DLD1 (cell line): ENCODE measurements around the gene PDCD2L.
"Not testable (repeated sequence)": the region's sequence is repeated elsewhere in the genome, so short reads cannot be mapped to it uniquely, and the experiment has no call there.

ENCODE experiments used
- in situ Hi-C: cut with HindIII; loops from 2 replicates; pipeline ENCODE4 v1.10.0; 2017; ENCODE audit warnings: low sequenced_read_pairs

PDCD2L gene, protein sequence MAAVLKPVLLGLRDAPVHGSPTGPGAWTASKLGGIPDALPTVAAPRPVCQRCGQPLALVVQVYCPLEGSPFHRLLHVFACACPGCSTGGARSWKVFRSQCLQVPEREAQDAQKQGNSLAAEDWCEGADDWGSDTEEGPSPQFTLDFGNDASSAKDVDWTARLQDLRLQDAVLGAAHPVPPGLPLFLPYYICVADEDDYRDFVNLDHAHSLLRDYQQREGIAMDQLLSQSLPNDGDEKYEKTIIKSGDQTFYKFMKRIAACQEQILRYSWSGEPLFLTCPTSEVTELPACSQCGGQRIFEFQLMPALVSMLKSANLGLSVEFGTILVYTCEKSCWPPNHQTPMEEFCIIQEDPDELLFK

DNA sequence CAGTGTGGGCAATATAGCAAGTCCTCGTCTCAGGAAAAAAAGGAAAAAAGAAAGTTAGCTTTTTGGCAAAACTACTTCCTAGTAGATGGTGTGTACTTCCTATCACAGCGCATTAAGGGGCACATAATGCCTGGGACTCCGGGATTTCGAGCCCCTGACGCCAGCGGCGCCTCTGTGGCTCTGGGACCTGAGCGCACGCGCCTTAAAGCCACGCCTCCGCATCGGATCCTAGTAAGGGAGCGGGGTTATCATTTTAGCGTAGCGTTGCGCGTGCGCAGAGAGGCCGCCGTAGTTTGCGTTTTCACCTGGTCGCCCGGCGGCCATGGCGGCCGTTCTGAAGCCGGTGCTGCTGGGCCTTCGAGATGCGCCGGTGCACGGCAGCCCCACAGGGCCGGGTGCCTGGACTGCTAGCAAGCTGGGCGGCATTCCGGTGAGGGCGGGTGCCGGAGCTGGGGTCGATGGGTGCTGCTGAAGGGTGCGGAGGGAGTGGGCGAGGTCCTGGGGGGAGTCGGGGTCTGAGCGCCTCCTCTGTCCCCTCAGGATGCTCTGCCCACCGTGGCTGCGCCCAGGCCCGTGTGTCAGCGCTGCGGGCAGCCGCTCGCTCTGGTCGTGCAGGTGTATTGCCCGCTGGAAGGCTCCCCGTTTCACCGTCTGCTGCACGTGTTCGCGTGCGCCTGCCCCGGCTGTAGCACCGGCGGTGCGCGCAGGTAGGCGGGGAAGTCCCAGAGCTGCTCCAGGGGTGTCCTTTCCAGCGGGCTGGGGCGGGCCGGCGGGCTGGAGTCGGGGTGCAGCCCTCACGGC, at the start of gene PDCD2L:
Gene PDCD2L (plus strand): TSS at position 291 of the 801 bp plus-strand sequence. CDS start 32 bp downstream, at position 323.
- in situ Hi-C loops, result no loop called here

DNA sequence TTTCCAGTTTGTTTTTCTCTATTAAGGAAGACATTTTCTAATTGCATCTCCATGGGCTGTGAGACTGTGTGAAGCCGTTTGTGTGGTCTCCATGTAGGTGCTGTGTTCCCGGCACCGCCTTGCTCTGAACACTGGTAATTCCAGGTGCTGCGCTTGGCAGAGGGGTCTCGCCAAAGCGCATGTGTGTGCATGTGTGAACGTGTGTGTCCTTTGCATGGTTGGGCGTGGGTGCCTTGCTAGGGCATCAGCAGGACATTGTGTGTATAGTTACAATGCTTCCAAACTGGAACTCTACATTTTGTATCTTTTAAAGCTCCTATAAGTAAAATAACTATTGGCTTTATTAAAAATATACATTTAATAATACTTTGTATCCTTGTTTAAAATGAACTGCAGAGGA, 49.0 kb upstream of the PDCD2L start:
- in situ Hi-C loops, result no loop called here

DNA sequence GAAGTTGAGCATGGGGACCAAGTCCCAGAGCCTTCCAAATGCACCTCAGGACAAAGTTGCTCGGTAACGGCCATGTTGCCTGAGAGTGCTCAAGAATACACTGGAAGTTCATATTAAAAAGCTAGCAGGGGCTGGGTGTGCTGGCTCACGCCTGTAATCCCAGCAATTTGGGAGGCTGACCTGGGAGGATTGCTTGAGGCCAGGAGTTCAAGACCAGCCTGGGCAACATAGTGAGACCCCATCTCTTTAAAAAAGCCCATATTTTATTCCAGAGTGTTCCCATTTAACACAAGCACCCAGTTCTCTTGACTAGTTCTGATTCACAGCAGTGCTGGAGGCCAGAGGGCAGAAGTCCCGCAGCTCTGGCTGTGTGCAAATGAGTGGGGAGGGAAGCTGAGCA, 47.3 kb upstream of the PDCD2L start:
- in situ Hi-C loops, result no loop called here

DNA sequence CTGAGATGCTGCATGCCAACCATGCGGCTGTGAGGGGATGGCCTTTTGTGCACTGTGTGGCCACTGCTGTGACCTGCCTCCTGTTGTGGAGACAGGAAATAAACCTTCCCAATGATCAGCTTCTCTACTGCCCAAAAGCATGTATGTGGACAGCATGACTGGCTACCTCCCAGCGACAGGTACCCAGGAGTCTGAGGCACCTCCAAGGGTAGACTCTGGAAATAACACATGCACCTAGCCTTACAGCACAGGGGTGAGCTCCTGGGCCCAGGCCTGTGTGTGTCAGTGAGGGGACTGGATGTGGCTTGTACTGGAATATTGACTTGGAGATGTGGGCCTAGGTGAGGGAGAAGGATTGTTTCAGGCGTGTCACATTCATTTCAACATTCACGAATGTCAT, 46.8 kb upstream of the PDCD2L start:
- in situ Hi-C loops, result no loop called here

DNA sequence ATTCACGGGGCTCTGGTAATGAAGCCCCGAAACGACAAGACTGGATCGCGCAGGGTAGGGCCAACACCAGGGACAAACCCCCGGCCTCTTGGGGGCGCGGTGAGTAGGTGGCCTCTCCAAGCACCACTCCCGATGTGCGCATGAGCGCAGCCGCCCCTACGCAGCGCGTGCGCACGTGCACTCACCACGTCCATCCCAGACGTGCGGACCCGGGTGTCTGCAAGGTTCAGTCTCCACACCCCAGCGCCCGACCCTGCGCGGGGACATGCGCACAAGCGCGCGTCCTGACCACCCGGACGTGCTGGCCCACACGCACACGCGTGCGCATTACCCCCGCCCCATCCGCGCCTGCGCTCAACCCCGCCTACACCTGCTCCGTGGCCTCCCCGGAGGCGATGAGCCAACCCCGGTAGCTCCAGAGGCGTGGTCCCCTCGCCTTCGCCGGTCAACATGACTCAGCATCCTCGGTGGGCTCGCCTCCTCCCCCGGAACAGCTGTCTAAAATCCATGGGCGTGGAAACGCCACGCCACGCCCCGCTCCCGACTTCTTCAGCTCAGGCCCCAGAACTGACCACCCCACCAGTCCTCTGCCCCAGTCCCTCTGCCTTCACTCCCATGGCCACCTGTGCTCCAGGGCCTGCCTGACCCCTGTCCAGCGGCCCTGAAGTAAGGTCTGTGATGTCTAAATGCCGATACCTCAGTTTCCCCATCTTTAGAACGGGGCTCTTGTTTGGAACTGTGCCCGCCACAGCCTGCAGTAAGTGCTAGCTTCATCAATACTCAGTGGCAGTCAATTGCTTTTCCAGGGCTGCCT, 44.9 kb upstream of the PDCD2L start:
- in situ Hi-C loops, result no loop called here

DNA sequence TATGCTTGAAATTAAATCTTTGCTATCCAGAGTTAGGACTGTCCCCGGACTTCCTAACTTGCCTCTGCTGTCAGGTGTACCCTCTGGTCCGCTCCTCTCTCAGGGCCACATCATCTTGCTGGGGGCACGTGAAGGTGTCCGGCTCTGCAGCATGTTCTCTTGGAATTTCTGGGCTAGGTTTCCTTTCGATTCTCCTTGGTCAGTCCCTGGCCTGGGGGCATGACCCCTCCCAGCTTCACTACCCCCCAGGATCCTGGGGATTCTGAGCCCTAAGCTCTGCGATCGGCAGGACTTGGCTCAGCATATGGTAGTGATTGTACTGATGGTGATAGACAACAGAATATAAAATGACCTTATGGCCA, 44.3 kb upstream of the PDCD2L start:
- in situ Hi-C loops, result no loop called here

DNA sequence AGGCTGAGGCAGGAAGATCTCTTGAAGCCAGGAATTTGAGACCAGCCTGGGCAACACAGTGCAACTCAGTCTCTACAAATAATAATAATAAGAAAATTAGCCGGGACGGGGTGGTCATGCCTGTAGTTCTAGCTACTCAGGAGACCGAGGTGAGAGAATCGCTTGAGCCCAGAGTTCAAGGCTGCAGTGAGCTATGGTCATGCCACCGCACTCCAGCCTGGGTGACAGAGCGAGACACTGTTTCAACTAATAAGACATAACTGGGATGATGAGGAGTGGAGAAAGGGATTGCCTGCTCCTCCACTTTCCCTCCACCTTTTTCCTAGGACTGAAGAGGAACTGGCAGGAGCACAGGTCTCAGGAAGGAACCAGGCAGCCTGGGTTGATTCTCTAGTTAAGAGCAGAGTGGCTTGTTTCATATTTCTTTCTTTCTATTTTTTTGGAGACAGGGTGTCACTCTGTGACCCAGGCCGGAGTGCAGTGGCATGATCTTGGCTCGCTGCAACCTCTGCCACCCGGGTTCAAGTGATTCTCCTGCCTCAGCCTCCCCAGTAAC, 43.8 kb upstream of the PDCD2L start:
- in situ Hi-C loops, result no loop called here

DNA sequence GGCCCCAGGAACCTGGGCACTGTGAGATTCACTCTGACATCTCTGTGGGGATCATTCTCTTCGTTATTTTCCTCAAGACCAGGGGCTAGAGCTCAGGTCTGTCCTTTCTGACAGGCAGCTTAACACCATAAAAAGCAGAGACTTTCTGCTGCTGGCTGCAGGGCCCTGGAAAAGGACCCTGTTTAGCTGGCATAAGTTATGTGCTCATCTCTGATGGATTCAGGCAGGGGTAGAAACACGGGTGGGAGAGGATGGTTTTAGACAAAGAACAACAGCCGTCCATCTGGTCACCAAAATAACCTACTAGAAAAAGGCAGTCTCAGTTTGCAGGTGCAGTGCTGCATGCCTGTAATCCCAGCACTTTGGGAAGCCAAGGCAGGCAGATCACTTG, 41.5 kb upstream of the PDCD2L start:
- in situ Hi-C loops, result no loop called here

DNA sequence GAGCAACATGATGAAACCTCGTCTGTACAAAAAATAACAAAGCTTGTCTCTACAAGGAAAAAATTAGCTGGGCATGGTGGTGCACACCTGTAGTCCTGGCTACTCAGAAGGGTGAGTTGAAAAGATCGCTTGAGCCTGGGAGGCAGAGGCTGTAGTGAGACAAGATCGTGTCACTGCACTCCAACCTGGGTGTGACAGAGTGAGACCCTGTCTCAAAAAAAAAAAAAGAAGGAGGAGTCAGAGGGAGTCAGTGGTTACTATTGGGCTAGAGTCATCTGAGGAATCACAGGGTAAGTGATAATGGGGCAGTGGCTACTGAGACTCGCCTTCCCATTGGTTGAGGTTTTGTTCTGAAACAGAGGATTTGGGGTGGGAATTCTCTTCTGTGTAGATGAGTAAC, 41.1 kb upstream of the PDCD2L start:
- in situ Hi-C loops, result no loop called here

DNA sequence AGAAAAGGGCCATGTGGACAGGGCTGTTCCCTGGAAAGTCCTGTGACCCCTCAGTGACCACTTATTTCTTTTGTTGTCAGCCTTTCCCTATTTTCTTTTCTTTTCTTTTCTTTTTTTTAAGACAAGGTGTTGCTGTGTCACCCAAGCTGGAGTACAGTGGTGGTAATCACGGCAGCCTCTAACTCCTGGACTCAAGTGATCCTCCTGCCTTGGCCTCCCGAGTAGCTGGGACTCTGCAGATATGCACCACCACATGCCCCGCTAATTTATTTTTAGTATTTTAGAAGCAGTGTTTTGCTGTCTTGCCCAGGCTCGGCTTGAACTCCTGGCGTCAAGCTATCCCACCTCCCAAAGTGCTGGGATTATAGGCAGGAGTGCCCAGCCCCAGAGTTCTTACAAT, 40.3 kb upstream of the PDCD2L start:
- in situ Hi-C loops, result no loop called here

DNA sequence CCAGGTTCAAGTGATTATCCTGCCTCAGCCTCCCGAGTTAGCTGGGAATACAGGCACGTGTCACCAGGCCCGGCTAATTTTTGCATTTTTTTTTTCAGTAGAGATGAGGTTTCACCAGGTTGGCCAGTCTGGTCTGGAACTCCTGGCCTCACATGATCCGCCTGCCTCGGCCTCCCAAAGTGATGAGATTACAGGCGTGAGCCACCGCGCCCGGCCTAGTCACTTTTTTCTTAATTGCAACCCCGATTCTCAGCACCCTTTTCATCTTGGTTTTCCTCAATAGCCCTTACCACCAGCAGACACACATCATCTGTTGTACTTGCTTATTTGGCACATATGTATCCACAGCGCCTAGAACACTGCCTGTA, 39.8 kb upstream of the PDCD2L start:
- in situ Hi-C loops, result no loop called here

DNA sequence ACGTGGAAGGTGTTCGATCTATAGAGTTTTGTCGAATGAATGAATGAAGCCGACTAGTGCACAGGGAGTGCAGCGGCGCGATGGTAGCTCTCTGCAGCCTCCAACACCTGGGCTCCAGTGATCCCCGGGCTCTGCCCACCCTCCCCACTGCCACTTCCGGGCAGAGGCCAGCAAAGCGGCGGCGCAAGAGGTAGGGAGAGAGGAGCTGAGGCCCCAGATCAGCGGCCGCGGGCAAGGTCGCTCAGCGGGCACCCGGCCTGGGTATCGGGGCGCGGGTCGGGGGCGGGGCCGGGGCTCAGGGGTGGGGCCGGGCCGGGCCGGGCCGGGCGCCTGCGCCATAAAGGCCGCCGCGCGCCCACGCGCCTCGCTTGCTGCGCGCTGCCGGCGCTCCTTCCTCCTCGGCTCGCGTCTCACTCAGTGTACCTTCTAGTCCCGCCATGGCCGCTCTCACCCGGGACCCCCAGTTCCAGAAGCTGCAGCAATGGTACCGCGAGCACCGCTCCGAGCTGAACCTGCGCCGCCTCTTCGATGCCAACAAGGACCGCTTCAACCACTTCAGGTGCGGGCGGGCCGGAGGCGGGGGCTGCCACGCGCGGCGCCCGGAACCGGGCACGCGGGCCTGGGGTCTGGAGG, 39.3 kb upstream of the PDCD2L start, which contains the start of gene GPI:
Gene GPI (plus strand): TSS at position 367 of the 633 bp plus-strand sequence. CDS start 71 bp downstream, at position 438.
- in situ Hi-C loops, result no loop called here

DNA sequence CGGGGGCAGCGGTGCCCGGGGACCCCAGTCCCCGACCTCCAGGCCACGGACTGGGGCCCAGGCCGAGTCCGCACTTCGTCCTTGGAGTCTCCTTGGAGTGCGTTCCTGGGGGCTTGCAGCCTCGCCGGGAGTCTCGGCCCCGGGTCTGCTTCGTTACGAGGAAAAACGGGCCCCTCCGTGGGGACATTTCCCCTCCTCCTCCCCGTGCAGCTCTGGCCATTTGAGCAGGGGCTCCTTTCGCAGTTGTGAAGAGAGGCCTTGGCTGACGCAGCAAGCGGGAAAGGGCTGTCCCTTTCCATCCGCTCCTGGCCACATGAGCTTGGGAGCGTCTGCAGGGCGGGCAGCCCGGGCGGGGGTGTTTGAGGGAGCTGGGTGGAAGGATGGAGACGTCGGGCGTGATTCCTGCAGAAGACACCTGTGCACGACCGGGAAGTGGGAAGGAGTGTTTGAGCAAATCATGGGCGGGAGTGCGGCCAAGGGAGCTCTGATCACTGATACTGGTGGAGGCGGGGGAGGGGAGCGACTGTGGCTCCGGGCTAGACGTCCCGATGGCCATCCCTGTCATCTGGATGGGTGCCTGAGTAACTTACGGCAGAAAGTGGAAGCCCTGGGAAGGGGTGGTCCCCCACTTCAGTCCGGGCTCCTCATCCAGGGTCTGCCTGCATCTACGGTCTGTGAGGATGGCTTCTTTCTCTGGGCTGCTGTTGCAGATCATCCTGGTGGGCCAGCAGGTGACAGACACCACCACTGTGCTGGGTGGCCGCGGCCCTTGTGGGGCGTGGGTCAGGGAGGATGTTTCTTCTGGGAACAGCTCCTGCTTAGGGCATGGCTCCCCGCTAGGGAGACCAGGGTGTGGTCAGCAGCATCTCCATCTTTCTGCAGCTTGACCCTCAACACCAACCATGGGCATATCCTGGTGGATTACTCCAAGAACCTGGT, 38.5 kb upstream of the PDCD2L start:
- in situ Hi-C loops, result no loop called here

DNA sequence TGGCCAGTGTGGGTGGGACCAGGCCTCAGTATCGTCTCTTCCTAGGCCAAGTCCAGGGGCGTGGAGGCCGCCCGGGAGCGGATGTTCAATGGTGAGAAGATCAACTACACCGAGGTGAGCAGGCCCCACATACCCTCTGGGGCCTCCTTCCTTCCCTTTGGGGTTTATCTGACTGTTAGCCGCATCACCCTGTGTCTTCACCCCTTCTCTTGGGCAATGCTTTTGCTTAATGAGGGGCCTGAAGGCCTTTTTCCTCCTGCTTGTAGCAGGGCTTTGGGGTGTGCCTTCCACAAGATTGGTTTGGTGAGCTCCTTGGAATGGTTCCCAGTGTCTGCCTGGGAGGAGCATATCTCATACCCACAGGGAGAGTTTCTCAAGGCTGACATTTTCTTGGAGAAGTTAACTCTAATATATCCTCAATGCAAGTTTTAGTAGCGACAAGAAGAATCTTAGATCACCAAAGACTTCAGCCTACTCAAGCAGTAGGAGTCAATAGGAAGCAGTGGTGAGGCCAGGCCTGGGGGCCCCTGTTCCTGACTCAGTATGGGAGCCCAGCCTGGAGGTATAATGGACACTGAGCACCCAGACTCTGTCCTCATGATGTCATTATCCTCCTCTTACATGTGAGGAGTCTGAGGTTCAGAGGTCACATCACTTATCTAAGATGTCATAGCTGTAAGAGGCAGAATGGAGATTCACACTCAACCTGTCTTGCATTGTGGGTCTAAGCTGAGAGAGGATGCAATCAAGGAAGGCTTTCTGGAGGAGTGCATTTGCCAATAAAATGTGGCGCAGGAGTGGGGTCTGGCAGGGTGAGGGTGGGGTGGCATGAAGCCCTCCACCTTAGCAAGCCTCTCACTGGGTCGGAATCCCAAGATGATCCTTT, 37.2 kb upstream of the PDCD2L start:
- in situ Hi-C loops, result no loop called here

DNA sequence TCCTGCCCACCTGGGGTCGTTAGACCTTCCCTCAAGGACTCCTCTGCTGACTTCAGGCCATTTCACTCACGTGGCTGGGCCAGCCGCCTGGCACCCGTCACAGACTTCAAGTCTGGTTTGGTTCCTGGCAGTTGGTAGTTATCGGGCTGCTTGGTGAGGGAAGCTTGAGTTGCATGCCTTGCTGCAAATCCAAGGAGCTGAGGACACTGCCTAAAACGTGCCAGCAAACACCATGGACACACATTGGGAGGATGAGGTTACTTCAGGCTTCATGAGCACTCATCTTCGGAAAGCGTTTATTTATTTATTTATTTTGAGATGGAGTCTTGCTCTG, 36.6 kb upstream of the PDCD2L start:
- in situ Hi-C loops, result no loop called here

DNA sequence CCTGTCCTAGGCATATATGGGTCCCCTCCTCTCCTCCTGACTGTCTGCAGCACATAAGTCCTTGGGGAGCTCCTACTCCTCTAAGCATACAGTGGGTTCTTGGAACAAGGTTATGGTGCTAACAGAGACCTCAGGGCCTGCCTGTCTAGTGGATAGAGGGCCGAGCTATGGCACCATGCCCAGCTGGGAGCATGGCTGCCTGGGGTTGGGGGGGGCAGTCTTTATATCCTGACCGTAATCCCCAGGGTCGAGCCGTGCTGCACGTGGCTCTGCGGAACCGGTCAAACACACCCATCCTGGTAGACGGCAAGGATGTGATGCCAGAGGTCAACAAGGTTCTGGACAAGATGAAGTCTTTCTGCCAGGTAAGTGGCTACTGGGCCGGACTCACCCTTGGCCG, 35.9 kb upstream of the PDCD2L start:
- in situ Hi-C loops, result no loop called here

DNA sequence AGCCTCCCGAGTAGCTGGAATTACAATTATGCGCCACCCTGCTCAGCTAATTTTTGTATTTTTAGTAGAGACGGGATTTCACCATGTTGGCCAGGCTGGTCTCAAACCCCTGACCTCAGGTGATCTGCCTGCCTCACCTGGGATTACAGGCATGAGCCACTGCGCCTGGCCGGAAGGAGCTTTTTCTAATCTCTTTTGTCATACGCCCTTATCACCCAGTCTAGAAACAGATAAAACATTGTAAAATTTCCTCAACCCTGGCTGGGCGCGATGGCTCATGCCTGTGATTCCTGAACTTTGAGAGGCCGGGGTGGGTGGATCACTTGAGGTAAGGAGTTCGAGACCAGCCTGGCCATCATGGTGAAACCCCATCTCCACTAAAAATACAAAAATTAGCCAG, 35.0 kb upstream of the PDCD2L start:
- in situ Hi-C loops, result not testable (repeated sequence)

DNA sequence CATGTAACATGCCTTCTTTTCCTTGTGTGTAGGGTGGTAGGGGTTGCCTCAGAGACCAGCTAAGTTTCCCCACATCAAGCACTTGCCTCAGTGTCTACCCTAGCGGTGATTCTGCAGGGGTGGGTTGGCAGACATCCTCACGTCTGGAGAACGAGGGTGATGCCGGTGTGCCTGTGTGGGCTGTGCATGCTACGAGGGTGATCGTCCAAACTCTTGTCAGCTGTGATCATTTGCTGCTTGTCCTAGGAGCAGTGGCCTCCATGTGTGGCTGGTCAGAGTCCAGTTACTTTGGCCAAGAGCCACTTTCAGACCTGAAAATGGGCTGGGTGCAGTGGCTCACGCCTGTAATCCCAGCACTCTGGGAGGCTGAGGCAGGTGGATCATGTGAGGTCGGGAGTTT, 34.1 kb upstream of the PDCD2L start:
- in situ Hi-C loops, result no loop called here

DNA sequence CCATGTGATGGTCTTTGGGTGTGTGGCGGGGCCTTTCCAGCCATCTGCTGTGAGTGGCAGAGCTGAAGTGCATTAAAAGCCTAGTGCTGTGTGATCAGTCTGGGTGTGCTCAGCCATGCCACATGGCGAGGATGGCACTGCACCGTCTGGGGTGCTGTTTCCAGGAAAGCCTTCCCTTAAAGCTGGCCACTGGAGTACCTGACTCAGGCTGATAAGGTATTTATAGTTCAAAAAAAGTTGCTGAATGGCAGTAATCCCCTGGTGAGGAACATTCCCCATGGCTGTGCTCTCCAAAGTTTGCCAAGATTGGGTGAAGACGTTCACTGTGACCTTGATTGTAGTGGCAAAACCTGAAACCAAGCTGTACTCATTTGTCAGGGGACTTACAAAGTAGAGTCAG, 33.2 kb upstream of the PDCD2L start:
- in situ Hi-C loops, result no loop called here
